Measurements from ENCODE around the gene MGAT1. TPM values are rescaled to one million over a fixed set of nuclear protein-coding genes. Genes with fewer than 3 reads are reported as not detected.

The MGAT1 gene
- total RNA-seq, 1 experiment from 2014 or later, result 104 TPM

DNA sequence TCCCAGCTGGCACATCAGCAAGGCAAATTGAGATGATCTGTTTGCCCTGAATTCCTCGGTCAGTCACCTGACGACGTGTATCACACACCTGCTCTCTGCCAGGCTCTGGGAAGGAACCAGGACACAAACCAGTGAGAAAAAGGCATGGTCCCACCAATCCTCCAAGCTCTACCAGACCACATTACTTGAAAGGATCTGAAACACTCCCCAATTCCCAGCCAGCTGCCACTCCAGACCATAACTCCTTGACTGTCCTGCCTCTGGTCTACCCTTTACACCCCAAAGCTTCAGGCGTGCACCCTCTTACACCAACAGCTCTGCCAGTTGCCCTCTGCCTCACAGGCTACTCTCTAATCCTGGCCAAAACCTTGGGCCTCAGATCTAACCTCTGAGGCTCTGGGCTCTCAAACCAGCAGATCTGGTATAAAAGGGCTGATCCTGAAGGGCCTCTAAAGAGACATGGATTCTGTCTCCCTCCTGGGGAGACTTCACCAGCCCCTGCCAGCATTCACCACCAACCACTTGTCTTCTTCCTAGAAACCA lies 6.8 kb downstream of the MGAT1 start:
- Histone ChIP-seq H4K20me1 (ENCODE audit: low read length) (peaks cover 60% of the 10 kb centered on the region), H2AFZ (ENCODE audit: low read length) (no peak overlapping the region), H3K36me3 (ENCODE audit: low read depth, low read length) (peaks cover 37% of the 10 kb centered on the region), H3K4me3 (ENCODE audit: low read length) (no peak overlapping the region), H3K79me2 (ENCODE audit: low read length) (peaks cover 98% of the 10 kb centered on the region), H3K9me2 (replicated peaks; ENCODE audit: low read length) (no peaks in the 10 kb centered on the region), H3K27me3 (ENCODE audit: low read length) (no peaks in the 10 kb centered on the region), H3K9me3 (ENCODE audit: low read length) (no peaks in the 10 kb centered on the region), H3F3A (ENCODE audit: low read length, unreplicated experiment) (no peaks in the 10 kb centered on the region), H3K4me2 (ENCODE audit: low read length) (no peak overlapping the region), H3K9ac (ENCODE audit: low read length) (no peak overlapping the region), H3K4me1 (ENCODE audit: insufficient read depth, low read length) (peaks cover 24% of the 10 kb centered on the region), H3K27ac (ENCODE audit: low read length) (no peak overlapping the region)
- DNase-seq (no peak), ATAC-seq (no peak)
- ChIA-PET POLR2A (ENCODE audit: unreplicated experiment) (interaction anchor here (0.7 kb wide), 1 partner anchor 465 kb away, joined by 3 read pairs; no protein-coding TSS in a partner anchor), CTCF (no interaction called here)
- TF ChIP-seq EZH2 (IDR thresholded peaks at IDR 0.05; ENCODE audit: low read length, unreplicated experiment) (no peak), EZH2phosphoT487 (IDR thresholded peaks at IDR 0.05; ENCODE audit: borderline replicate concordance, low read length) (no peak)
- TF ChIP-seq, protein P1, sequence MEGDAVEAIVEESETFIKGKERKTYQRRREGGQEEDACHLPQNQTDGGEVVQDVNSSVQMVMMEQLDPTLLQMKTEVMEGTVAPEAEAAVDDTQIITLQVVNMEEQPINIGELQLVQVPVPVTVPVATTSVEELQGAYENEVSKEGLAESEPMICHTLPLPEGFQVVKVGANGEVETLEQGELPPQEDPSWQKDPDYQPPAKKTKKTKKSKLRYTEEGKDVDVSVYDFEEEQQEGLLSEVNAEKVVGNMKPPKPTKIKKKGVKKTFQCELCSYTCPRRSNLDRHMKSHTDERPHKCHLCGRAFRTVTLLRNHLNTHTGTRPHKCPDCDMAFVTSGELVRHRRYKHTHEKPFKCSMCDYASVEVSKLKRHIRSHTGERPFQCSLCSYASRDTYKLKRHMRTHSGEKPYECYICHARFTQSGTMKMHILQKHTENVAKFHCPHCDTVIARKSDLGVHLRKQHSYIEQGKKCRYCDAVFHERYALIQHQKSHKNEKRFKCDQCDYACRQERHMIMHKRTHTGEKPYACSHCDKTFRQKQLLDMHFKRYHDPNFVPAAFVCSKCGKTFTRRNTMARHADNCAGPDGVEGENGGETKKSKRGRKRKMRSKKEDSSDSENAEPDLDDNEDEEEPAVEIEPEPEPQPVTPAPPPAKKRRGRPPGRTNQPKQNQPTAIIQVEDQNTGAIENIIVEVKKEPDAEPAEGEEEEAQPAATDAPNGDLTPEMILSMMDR (conservative IDR thresholded peaks at IDR 0.05; ENCODE audit: low read depth, low read length), result no peak
- intact Hi-C loops (cut with micrococcal nuclease), result no loop called here
- BruUV-seq (replicated peaks), result no TSS peak

DNA sequence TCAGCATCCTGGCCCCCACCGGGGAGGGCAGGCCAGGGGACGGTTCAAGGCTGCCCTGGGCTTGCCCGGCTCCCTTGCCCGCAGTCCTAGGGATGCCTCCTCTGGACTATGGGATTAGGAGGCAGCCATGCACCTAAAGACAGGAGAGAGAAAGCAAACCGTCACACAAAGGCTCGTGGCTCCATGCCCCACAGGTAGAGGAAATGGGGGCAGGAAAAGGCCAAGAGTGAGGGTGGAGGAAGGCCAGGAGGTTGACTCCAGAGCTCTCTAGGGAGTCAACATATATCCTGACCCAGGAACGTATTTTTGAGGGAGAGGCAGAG lies 9.7 kb downstream of the MGAT1 start:
- ATAC-seq, result no peak
- TF ChIP-seq, protein P1 (conservative IDR thresholded peaks at IDR 0.05; ENCODE audit: low read depth, low read length), result no peak
- TF ChIP-seq EZH2phosphoT487 (IDR thresholded peaks at IDR 0.05; ENCODE audit: borderline replicate concordance, low read length) (no peak), EZH2 (IDR thresholded peaks at IDR 0.05; ENCODE audit: low read length, unreplicated experiment) (no peak)
- CTCF ChIA-PET, result no interaction called here
- Histone ChIP-seq H3K9me2 (replicated peaks; ENCODE audit: low read length) (no peaks in the 10 kb centered on the region), H4K20me1 (ENCODE audit: low read length) (peaks cover 31% of the 10 kb centered on the region), H3K79me2 (ENCODE audit: low read length) (peaks cover 75% of the 10 kb centered on the region), H3K36me3 (ENCODE audit: low read depth, low read length) (peaks cover 33% of the 10 kb centered on the region), H3K4me3 (ENCODE audit: low read length) (no peak overlapping the region), H3K27me3 (ENCODE audit: low read length) (no peaks in the 10 kb centered on the region), H3K4me1 (ENCODE audit: insufficient read depth, low read length) (0 out of 2 replicates have a peak, but pooled peaks cover 5% of the 10 kb centered on the region), H3K4me2 (ENCODE audit: low read length) (no peak overlapping the region), H3K9ac (ENCODE audit: low read length) (no peak overlapping the region), H3K9me3 (ENCODE audit: low read length) (no peaks in the 10 kb centered on the region), H2AFZ (ENCODE audit: low read length) (no peak overlapping the region), H3K27ac (ENCODE audit: low read length) (no peak overlapping the region), H3F3A (ENCODE audit: low read length, unreplicated experiment) (no peaks in the 10 kb centered on the region)
- DNase-seq, result no peak
- no TSS peak for BruUV-seq (replicated peaks)
- intact Hi-C loops (cut with micrococcal nuclease), result no loop called here
- POLR2A ChIA-PET (ENCODE audit: unreplicated experiment), result no interaction called here

DNA sequence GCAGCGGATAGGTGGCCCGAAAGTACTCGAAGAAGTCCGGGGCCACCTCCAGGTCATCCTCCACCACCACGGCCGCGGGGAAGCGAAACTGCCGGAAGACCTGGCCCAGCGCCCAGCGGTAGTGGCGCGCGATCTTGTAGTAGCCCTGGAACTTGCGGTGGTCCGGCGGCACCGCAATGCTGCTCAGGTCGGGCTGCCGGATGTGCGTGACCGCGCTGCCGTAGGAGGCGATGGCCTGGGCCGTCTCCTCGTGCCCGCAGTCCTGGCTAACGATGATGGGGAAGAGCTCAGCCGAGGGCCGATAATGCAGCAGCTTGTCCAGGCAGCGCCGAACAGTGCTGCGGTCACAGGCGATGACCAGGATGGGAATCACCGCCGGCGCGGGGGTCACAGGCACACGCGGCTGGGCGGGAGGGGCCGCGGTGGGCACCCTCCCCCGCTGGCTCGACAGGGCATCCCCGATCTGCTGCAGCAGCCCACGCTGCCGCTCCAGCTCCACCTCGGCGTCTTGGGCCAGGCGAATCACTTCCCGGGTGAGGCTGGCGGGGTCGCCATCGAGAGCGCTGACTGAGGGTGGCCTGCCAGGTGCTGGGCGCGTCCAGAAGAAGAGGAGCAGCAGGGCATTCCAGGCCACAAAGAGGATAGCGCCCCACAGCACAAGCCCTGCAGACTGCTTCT lies 10.2 kb downstream of the MGAT1 start:
- Histone ChIP-seq H3K36me3 (ENCODE audit: low read depth, low read length) (peaks cover 33% of the 10 kb centered on the region), H3K9me2 (replicated peaks; ENCODE audit: low read length) (no peaks in the 10 kb centered on the region), H3F3A (ENCODE audit: low read length, unreplicated experiment) (no peaks in the 10 kb centered on the region), H3K9me3 (ENCODE audit: low read length) (no peaks in the 10 kb centered on the region), H3K4me3 (ENCODE audit: low read length) (no peak overlapping the region), H3K79me2 (ENCODE audit: low read length) (peaks cover 70% of the 10 kb centered on the region), H3K4me2 (ENCODE audit: low read length) (no peak overlapping the region), H4K20me1 (ENCODE audit: low read length) (peaks cover 26% of the 10 kb centered on the region), H3K4me1 (ENCODE audit: insufficient read depth, low read length) (no peaks in the 10 kb centered on the region), H3K27ac (ENCODE audit: low read length) (no peak overlapping the region), H3K27me3 (ENCODE audit: low read length) (no peaks in the 10 kb centered on the region), H2AFZ (ENCODE audit: low read length) (no peak overlapping the region), H3K9ac (ENCODE audit: low read length) (no peak overlapping the region)
- DNase-seq (no peak), ATAC-seq (no peak)
- TF ChIP-seq, protein P1 (conservative IDR thresholded peaks at IDR 0.05; ENCODE audit: low read depth, low read length), result no peak
- no peak for TF ChIP-seq EZH2 (IDR thresholded peaks at IDR 0.05; ENCODE audit: low read length, unreplicated experiment)
- no peak for TF ChIP-seq EZH2phosphoT487 (IDR thresholded peaks at IDR 0.05; ENCODE audit: borderline replicate concordance, low read length)
- intact Hi-C loops (cut with micrococcal nuclease), result no loop called here
- BruUV-seq (replicated peaks), result no TSS peak
- CTCF ChIA-PET, result no interaction called here
- POLR2A ChIA-PET (ENCODE audit: unreplicated experiment), result interaction anchor here (0.6 kb wide), 1 partner anchor 65 kb away, joined by 3 read pairs; no protein-coding TSS in a partner anchor

Data from PC-3 (cell line).